ENCODE data around the gene DYNC2I2.
A peak's percentile ranks its signal among the peaks of the same experiment; 100 is the strongest.
"Not testable (repeated sequence)": the region's sequence is repeated elsewhere in the genome, so short reads cannot be mapped to it uniquely, and the experiment has no call there.

DYNC2I2 gene

DNA sequence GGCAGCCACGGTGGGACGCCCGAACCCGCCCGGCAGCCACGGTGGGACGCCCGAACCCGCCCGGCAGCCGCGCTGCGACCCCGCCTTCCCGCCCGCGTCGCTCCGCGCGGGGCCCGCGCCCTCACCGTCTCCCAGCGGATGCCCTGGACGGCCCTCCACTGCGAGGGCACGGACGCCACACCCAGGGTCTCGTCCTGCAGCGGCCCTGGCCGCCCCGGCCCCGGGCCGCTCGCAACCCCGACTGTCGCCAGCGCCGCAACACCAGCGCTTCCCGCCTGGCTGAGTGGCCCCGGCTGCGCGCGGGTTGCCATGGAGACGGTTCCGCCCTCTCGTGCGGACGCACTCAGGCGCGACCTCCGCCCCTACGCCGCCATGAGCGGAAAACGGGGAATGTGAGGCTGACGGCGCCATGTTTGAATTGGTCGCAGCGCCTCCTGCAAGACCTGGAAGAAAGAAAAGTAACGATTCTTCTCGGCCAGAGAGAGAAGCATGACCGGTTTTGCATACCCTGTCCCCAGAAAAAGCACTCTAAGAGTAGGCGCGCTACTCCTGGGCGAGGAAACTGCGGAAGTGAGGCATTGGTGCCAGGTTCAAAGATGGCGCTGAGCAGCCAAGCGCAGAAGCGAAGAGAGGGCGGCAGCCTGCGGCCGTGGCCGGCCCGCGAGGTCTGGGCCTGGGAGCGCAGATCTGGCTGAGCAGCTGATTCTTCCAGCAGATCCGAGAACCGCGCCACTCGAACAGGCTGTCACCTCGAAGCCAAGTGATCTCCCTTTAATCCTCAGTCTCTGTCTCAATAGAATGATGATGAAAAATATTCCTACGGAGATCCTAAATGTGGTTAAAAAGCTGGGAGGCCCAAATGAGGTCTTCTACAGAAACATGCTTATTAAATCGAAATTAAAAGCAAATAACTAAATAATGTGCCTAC lies at the start of gene DYNC2I2:
TSS of gene DYNC2I2 (minus strand) at position 432 of the 928 bp plus-strand sequence. CDS start at position 311, 121 bp downstream.
- peak; percentile 94 for DNase-seq

DNA sequence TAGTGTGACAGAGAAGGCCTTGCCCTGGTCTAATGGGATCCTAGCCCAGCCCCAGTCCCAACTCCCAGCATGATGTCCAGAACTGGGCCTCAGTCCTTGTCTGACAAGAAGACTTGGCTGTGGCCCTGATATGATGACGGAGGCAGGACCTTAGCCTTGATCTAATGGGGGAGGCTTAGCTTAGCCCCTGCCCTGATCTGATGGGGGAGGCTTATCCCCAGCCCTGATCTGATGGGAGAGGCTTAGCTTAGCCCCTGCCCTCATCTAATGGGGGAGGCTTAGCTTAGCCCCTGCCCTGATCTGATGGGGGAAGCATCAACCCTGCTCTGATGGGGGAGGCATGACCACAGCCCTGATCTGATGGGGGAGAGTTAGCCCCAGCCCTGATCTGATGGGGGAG lies 49.4 kb upstream of the DYNC2I2 start:
- DNase-seq, result no peak

DNA sequence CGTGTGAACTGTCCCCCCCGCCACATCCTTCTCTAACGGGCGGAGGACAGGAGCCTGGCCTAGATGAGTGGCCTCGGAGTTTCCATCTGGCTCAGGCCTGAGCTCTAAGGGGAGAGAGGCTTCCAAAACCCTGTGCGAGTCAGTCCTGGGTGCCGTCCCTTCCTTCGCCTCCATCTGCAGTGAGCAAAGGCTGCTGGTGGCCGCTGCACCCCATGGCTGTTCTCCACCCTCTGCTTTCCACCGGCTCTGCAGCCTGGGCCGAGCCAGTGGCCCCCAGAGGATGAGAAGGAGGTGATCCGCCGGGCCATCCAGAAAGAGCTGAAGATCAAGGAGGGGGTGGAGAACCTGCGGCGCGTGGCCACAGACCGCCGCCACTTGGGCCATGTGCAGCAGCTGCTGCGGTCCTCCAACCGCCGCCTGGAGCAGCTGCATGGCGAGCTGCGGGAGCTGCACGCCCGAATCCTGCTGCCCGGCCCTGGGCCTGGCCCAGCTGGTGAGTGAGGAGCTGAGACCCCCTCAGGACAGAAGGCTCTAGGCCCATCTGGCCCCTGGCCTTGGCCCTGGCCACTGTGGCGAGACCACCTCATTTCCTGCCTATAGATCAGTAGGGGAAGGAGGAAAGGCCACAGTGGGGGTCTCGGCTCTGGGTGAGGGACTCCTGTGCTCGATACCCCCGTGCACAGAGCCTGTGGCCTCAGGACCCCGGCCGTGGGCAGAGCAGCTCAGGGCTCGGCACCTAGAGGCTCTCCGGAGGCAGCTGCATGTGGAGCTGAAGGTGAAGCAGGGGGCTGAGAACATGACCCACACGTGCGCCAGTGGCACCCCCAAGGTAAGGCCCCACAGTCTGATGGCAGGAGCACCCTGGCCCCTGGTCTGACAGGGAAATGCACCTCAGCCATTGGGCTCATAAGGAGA lies 48.7 kb upstream of the DYNC2I2 start:
- DNase-seq, result no peak

DNA sequence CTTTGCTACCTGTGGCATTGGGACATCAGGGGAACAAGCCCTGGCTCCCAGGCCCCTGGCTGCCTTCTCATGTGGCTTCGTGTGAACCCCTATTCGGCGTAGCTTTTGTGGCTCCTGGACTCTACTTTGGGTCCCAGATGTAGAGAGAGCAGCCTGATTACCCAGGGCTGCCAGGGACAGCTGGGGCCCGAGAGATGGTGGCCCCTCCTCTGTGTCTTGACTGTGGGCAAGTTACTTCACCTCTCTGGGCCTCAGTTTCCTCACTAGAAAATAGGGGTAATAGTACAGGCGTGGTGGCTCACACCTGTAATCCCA lies 47.7 kb upstream of the DYNC2I2 start:
- no peak for DNase-seq

DNA sequence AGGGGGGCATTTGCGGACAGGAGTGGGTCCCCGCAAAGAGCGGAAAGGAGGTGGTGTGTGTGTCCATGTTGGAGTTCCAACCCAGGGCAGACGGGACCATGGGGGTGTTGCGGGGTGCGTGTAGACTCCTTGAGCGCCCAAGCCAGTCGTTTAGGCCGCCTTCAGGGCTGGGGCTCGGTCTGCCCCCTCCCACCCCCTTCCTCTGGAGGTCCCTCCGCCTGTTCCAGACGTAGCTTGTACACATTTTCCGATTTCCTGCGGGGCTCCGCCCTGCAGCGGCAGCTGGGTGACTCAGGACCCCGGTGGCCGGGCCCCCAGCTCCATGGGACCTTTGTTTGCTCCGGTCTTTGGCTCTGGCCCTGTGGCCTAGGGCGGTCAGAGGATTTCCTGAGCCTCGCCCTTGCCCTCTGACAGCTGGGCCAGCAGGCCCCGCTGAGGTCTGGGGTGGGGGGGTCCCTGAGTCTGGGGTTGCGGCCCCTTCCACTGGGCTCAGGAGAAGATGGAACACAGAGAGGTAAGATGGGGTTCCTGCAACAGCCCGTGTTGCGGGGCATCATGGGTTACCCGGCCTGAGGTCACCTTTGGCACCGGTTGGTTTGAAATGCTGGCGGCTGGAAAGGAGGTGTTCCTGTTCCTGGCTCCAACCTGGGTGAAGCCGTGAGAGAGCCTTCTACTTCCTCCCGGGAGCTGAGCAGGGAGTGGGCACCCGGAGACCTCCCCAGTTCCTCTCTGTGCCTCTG lies 47.1 kb upstream of the DYNC2I2 start:
- no peak for DNase-seq

DNA sequence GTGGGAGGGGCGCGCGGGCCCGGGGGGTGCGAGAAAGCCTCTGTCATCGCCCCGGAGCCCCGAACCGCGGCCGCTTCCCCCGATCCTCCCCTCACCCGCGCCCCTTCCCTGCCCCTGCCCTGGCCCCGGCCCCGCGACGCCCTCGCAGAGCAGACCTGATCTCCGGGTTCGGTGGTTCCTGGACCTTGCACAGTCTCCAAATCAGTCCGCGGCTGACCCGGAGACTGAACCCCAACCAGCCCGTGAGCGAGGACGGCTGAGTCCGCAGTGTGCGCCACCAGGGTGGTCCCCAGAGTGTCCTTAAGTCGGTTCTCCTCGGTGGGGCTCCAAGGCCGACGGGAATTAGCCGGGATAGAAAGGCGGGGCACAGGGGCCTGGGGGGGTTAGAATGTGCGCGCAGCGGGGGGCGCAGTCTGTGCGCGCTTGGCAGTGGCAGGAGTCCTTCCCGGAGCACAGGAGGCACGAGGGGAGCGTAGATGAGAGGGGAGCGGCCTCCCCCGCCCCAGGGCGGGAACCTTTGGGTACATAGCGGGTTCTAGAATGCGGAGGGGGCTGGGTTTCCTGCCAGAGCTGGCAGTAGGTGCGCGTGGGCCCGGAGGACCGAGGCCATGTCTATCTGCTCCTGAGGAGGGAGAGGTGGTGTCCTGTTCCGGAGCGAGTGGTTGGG lies 46.4 kb upstream of the DYNC2I2 start:
- peak; percentile 48 for DNase-seq

DNA sequence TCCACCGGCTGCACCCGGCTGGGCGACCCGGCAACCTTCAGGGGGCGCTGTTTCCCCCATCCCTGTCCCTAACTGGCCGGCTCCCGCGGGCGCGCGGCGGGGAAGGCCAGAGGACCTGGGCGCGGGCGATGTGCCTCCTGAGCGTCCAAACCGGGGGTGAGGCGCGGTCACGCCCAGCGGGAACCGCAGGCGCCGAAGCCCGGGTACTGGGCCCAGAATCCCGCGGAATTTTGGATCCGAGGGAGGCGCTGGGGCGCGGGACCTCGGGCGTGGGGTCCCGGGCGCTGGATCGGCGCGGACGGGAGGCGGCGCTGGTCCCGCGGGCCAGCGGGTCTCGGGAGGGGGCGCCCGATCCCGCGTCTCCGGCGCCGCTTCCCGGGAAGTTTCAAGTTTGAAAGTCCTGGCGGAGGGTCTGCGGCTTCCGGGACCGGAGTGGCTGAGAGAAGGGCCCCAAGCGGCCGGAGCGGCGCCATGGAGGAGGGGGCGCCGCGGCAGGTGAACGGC lies 45.9 kb upstream of the DYNC2I2 start, which contains the start of gene PKN3:
TSS of gene PKN3 (plus strand) at position 59 of the 504 bp plus-strand sequence. CDS start at position 472, 413 bp downstream.
- DNase-seq, result peak; percentile 80

DNA sequence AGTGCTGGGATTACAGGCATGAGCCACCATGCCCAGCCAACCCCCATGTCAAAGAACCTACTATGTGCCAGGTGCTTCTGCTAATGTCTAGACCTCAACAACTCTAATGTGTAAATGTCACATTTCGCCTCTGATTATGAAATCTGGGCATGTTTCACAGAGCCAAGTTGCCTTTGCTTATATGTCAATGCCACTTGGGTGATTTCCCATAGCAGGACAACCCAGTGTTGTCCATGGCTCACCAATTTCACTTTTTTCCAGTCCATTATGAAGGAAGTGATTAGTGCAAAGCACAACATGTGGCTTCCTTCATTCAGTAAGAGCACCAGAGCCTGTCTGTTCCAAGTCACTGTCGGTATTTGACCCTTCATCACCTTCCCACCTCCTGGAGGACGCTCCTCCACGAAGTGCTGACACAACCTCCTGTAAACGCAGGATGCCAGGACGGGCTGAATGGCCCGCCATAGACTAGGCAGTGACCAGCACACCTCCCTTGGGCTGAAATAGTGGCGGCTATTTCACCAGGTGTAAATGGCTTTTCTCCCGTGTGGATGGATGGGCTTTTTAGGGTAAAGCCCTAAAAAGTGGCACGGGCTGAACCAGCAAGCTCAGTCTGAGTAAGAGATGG lies 44.7 kb upstream of the DYNC2I2 start:
- DNase-seq, result no peak

DNA sequence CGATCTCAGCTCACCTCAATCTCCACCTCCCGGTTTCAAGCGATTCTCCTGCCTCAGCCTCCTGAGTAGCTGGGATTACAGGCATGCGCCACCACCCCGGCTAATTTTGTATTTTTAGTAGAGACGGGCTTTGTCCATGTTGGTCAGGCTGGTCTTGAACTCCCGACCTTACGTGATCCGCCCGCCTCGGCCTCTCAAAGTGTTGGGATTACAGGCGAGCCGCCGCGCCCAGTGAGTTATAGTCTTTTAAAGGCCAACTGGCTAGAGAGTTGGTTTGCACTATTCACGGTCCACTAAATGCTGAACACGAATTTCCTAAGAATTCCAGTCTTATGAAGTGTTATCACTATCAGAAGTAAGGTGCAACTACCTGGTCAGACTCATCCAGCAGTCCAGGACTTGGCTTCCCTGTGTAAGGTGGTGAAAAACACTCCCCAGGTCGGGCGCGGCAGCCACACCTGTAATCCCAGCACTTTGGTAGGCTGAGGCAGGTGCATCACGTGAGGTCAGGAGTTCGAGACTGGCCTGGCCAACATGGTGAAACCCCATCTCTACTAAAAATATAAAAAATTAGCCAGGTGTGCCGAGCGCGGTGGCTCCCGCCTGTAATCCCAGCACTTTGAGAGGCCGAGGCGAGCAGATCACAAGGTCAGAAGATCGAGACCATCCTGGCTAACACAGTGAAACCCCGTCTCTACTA lies 42.6 kb upstream of the DYNC2I2 start:
- not testable (repeated sequence) for DNase-seq

DNA sequence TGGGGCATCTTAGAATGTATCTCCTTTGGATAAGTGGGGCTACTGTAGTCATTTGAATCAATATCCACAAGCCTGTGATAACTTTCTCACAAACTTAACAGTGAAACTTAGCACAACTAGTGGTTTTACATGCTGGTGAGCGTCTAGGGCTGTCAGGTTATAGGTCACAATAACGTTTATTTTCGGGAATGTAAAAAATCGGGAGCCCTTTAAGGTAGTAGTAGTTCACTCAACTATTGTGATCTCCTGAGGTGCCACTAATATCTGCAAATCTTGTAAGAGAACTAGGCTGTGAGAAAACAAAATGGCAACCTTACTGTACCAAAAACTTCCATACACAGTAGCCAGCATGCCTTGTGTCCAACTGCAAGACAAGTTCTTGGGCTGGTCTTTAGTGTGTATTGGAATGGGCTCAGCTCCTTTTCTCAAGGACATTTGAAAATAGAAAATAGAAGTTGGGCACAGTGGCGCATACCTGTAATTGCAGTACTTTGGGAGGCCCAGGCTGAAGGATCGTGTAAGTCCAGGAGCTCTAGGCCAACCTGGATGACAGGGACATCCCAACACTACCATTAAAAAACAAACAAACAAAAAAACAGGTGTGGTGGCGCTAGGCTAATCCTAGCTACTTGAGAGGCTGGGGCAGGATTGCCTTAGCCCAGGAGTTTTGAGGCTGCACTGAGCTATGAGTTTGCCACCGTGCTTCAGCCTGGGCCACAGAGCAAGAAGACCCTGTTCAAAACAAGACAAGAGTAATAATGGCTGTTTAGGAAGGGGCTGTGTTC lies 40.5 kb upstream of the DYNC2I2 start:
- DNase-seq, result no peak

DNA sequence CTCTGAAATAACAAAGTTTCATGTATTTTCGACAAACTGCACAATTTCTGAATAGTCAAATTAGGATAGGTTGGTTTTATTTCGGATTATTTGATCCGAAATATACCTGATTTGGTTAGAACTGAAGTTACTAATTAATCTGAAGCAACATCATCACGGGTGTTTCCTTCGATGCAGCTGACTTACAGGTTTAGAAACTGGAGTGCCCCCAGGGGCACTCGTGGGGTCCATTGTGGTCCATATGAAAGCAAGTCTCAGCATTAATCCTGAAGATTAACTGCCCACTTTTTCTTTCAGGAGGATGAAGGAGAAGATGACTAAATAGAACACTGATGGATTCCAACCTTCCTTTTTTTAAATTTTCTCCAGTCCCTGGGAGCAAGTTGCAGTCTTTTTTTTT lies 37.7 kb upstream of the DYNC2I2 start:
- no peak for DNase-seq

DNA sequence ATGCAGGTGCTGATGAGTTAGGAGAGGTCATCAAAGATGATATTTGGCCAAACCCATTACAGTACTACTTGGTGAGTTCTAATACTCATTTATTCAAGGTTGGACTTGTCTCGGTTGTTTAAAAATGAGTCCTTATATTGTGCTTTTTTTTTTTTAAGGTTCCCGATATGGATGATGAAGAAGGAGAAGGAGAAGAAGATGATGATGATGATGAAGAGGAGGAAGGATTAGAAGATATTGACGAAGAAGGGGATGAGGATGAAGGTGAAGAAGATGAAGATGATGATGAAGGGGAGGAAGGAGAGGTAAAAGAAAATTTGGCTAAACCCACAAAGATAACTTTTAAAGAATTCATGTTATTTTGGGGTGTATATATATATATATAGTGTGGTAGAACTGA lies 37.1 kb upstream of the DYNC2I2 start:
- not testable (repeated sequence) for DNase-seq

DNA sequence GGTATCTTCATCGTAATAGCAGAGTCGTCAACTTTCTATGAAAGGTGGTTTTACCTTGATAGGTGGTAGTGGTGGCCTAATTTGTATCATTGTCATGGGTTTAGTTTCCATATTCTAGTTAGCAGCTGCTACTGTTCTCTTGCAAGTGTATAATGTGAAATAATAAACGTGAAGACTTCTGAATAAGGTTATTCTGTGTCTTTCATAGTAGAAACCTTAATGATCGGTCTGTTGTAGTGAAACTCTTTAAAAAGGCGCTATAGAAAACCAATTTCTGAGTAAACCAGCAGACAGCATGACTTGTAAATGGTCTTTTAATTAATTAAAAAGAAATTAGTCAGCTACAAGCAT lies 34.0 kb upstream of the DYNC2I2 start:
- DNase-seq, result no peak

DNA sequence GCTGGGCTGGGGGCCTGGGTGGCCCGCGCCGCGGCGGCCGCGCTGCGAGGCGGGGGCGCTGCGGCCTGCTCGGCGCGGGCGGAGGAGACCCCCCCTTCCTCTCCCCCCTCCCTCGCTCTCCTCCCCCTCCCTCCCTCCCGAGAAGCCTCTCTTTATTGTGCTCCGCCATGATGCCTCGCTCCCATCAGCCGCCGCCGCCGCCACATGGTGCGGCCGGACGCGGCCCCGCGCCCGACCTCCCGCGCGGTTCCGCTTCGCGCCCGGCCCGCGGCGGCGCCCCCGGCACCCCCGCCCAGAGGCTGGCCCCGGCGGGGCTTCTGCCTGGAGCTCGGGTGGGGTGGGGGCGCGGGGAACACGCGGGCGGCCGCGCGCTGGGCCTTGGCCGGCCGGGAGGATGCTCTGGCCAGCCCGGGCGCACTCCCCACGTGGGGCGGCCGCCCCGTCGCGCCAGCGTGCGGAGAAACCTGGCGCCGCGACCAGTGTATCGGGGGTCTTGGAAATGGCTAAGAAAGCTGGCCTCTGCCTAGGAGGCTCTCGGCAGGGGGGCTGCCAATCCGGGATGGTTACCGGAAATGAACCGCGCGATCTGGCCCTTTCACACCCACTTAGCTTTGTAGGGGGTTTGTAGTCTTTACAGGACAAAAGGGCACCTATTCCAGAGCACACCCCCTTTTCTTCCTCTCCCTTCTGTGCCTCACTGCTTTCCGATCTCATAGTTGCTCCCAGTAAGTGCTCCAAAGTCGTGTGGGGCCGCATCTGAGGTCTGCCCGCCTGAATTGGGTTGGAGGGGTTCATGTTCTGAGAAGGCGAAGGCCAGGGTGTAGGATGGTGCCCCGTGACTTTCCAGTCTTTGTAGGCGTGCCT lies 33.4 kb upstream of the DYNC2I2 start:
- peak; percentile 69 for DNase-seq

DNA sequence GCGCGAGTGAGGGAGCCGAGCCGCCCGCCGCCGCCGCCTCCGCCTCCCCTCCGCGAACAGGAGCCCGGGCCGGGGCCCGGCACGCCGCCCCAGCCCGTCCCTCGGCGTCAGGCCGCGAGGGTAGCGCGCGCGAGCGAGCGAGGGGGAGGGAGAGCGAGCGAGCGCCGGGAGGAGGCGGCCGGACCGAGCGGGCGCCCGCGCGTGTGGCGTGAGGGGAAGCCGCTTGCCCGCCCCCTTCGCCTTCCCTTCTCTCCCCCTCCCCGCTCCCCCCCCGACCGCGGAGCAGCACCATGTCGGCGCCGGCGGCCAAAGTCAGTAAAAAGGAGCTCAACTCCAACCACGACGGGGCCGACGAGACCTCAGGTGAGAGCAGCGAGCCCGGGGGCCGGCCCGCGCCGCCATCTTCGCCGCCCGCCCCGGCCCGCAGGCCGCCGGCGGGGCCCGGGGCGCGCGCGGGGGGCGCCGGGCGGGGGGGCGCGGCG lies 32.7 kb upstream of the DYNC2I2 start:
- DNase-seq, result no peak

DNA sequence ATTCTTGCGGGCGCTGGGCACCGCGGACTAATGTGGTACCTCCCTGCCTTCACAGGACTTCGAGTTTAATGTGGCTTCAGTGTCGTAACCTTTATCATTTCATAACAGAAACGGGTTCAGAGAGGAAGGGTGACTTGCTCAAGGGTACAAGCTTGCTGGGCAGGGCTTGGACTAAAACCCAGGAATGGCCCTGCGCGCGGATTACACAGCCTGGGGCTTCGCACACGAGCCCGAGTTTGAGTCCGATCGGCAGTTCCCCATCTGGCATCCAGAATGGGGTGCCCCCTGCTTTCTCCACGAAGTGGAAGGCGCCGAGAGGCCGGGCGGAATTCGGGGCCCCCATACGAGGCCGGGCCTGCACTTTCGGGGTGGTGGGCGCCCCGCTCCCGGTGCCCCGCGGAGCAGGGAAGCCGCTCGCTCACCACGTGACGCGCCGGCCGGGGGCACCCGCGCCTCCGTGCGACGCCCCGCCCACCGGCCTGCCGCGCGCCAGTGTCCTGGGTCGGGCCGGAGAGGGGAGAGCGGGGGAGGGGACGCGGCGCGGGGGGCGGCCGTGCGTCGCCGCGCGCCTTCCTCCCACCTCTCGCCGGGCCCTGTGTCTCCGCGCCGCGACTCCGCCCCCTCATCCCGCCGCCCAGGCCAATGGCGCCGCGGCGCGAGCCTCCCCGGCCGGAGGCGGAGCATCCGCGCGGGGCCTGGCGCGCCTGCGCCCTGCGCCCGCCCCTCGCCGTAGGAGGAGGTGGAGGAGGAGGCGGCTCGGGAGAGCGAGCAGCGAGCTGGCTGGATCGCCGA lies 32.0 kb upstream of the DYNC2I2 start, which contains the start of gene SET:
TSS of gene SET (plus strand) at position 722 of the 792 bp plus-strand sequence. CDS start 361 bp downstream, outside the sequence.
- DNase-seq, result peak; percentile 96

DNA sequence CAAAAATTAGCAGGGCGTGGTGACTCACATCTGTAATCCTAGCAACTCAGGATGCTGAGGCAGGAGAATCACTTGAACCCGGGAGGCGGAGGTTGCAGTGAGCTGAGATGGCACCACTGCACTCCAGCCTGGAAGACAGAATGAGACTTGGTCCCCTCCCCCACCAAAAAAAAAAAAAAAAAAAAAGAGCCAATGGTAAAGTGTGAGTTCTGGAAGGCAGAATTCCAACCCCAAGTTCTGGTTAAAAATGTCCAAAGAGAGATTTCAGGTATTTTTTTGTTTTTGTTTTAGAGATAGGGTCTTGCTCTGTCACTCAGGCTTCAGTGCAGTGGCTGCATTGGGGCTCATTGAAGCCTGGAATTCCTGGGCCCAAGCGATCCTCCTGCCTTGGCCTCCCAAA lies 30.8 kb upstream of the DYNC2I2 start:
- no peak for DNase-seq
